Hepatocyte (in vitro differentiated cells): ENCODE results near the gene COX7A1.

Experiments used
- CTCF ChIP-seq: fragments of 200-600 bp; sonication (generic); IDR thresholded peaks from 2 replicates; pipeline ENCODE4 v1.5.1; 2016; ENCODE audit warnings: antibody characterized with exemption, mild to moderate bottlenecking; ENCODE audit not compliant: poor library complexity
- EZH2 ChIP-seq: fragments of 200-600 bp; sonication (generic); IDR thresholded peaks from 2 replicates; pipeline ENCODE4 v1.6.1; 2016; ENCODE audit warnings: antibody characterized with exemption, mild to moderate bottlenecking, borderline replicate concordance
- EZH2phosphoT487 ChIP-seq: fragments of 200-600 bp; sonication (generic); IDR thresholded peaks from one replicate; pipeline ENCODE4 v1.6.1; 2018; ENCODE audit warnings: antibody characterized with exemption, mild to moderate bottlenecking, low read depth, moderate library complexity; ENCODE audit not compliant: unreplicated experiment, severe bottlenecking

GRCh38 chr19:36120984-36121358, 31.3 kb downstream of the COX7A1 start:
- no peak for TF ChIP-seq CTCF
- no peak for TF ChIP-seq EZH2
- TF ChIP-seq EZH2phosphoT487: no peak
